Measurements from ENCODE around the gene PRXL2C. TPM values are rescaled to one million over a fixed set of nuclear protein-coding genes. Genes with fewer than 3 reads are reported as not detected.

The PRXL2C gene
- polyA plus RNA-seq, 2 of the 4 experiments (the other 2 are of a cell fraction): 7.9 to 11.4 TPM

GRCh38 chr9:96686638-96687335 is 31.7 kb upstream of the PRXL2C start:
- WGBS (ENCODE audit: missing lambda C conversion rate): 23% methylated on average over 27 of the region's 62 CpGs
- Histone ChIP-seq H3K27ac (peak overlapping the region; percentile 3 to 62; a peak in 5 of 6 replicates), H3K9me3 (peaks cover 19% of the 10 kb centered on the region), H3K4me1 (no peaks in the 10 kb centered on the region), H3K4me3 (peak overlapping the region; percentile 49), H3K4me2 (peak overlapping the region; percentile 84)
- POLR2A ChIA-PET: no interaction called here
- CTCF ChIA-PET: interaction anchor here (0.6 to 1.4 kb wide), 5 partner anchors 16 to 601 kb away, joined by 3 to 4 read pairs (median 3); no protein-coding TSS in a partner anchor
- peak; percentile 90 to 96 for ATAC-seq
- no peak for FAIRE-seq
- DNase-seq (ENCODE audit: low read depth in 1 of 2, low spot score in 1 of 2): peak; percentile 51 to 75
- TF ChIP-seq FOXS1 (CRISPR knock-in tag; IDR thresholded peaks at IDR 0.05): no peak
- TF ChIP-seq POLR2AphosphoS2 (conservative IDR thresholded peaks at IDR 0.05; ENCODE audit: low read length): no peak
- TF ChIP-seq CTCF (IDR thresholded peaks at IDR 0.05): peak; percentile 50; the same call in 2 of the 3 replicates
- no peak for TF ChIP-seq KDM1A (IDR thresholded peaks at IDR 0.05; ENCODE audit: low read depth)
- no peak for TF ChIP-seq RARB (CRISPR knock-in tag; IDR thresholded peaks at IDR 0.05)
- peak; percentile 27 to 30; a peak in 2 of 5 replicates for TF ChIP-seq RAD21 (conservative IDR thresholded peaks at IDR 0.05 in 1 of 2, IDR thresholded peaks at IDR 0.05 in 1 of 2)
- peak; percentile 85 for TF ChIP-seq E2F6 (IDR thresholded peaks at IDR 0.05; ENCODE audit: borderline replicate concordance, low read depth)
- TF ChIP-seq, protein P1, sequence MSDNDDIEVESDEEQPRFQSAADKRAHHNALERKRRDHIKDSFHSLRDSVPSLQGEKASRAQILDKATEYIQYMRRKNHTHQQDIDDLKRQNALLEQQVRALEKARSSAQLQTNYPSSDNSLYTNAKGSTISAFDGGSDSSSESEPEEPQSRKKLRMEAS (IDR thresholded peaks at IDR 0.05): peak; percentile 89
- TF ChIP-seq SMC3 (IDR thresholded peaks at IDR 0.05): peak; percentile 24; the same call in 1 of the 3 replicates

DNA sequence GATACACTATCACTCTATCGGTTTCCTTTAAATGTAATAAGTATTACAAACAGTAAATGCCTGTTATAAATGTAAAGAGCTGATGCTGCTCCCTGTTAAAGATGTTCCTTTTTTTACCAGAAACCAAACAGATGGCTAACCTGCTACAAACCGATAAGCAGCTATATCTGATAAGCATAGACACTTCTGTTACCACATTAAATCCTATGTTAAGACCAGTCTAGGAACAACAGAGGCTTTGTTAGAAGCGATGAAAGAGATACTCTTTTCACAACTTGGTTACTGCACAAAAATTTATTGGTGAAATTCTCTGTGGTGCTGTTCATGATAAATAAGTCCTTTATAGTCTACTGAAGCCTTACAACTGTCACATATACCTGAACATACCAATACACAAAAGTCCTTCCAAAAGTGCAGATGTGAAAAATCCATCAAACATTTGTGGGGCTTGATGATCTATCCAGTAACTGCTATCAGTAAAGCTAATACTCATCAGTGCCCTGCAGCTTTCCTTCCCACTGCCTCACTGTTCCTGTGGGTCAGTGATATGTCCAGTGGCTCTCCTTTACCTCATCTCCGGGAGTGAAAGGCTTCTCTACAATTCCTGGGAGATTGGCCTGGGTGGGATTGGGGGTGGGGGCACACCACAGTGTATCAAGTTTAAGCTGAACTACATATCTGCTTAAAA is 25.8 kb upstream of the PRXL2C start:
- DNase-seq (ENCODE audit: low read depth in 1 of 2, low spot score in 1 of 2) (no peak), ATAC-seq (no peak), FAIRE-seq (no peak)
- H3K9me3 ChIP-seq: peaks cover 3% of the 10 kb centered on the region; the same call in 1 of the 3 replicates
- no peak overlapping the region for H3K4me3 ChIP-seq
- TF ChIP-seq MAZ (IDR thresholded peaks at IDR 0.05; ENCODE audit: borderline replicate concordance, low read depth, low read length) (no peak), BHLHE40 (IDR thresholded peaks at IDR 0.05; ENCODE audit: low read depth, low read length) (no peak), HOXB5 (CRISPR knock-in tag; IDR thresholded peaks at IDR 0.05) (no peak)
- no peaks in the 10 kb centered on the region for H3K4me1 ChIP-seq
- POLR2A ChIA-PET: no interaction called here
- CTCF ChIA-PET: interaction anchor here (0.5 to 2.3 kb wide), 5 partner anchors 11 to 354 kb away, joined by 3 to 6 read pairs (median 5); no protein-coding TSS in a partner anchor
- no peak overlapping the region for H3K27ac ChIP-seq
- no peak overlapping the region for H3K4me2 ChIP-seq
- WGBS (ENCODE audit: missing lambda C conversion rate): 28% methylated on average over 4 of the region's 4 CpGs

GRCh38 chr9:96674906-96675538 is 19.9 kb upstream of the PRXL2C start:
- H3K4me3 ChIP-seq: no peak overlapping the region
- peak in 1 of 2 experiments; percentile 33 for DNase-seq (ENCODE audit: low read depth in 1 of 2, low spot score in 1 of 2)
- peak; percentile 36 to 43; a peak in 3 of 6 replicates for ATAC-seq
- H3K4me1 ChIP-seq: peaks cover 10% of the 10 kb centered on the region; the same call in 2 of the 3 replicates
- ChIA-PET POLR2A (interaction anchor here (0.6 kb wide), 1 partner anchor 222 kb away, joined by 5 read pairs; no protein-coding TSS in a partner anchor), CTCF (no interaction called here)
- H3K4me2 ChIP-seq: peak overlapping the region; percentile 33; the same call in 2 of the 3 replicates
- H3K9me3 ChIP-seq: peaks cover 26% of the 10 kb centered on the region
- no peak overlapping the region for H3K27ac ChIP-seq
- TF ChIP-seq JUNB (IDR thresholded peaks at IDR 0.05): 0 out of 2 replicates have a peak, but pooled peaks have one; percentile 29
- TF ChIP-seq KDM5A (IDR thresholded peaks at IDR 0.05): no peak
- no peak for TF ChIP-seq FOSL2 (IDR thresholded peaks at IDR 0.05)
- peak; percentile 12; the same call in 1 of the 2 replicates for TF ChIP-seq FOSL2 (CRISPR knock-in tag; IDR thresholded peaks at IDR 0.05)
- no peak for FAIRE-seq
